ENCODE results near the gene ID4.

Gene ID4

DNA sequence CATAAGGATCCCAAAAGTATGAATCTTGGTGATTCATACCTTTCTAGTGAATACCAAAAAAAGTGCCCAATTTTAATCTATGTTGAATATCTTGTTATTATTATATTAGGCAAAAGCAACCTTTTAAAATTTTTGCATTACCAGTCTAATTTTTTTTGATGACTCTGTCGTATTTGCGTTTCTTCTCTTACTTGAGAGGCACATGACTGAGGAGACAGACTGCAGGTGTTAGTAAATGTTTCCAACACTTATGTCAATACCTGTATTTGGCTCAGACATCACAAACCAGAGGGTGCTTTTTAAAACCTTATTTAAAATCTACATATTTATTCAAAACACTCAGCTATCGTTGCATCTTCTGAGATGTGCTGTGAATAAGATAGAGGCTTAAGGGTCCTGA is 27.1 kb downstream of the ID4 start:
- no peak for DNase-seq

DNA sequence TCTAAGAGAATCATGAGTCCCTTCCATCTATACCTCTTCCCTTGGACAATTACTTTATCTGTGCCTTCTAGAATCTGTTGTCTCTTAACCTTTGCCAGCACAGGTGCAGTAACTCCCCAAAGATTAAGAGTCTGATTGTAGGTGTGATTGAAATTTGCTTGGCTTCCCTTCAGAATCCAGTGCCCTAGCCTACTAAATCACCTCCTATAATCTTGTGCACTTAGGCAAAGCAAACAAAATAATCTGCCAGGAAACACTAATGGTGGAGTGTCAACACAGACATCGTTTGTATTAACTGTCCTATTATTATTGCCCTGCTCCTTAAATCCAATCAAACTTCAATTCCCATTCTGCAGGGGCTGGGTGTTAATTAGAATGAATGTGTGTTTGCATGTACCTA is 28.0 kb downstream of the ID4 start:
- DNase-seq: no peak

DNA sequence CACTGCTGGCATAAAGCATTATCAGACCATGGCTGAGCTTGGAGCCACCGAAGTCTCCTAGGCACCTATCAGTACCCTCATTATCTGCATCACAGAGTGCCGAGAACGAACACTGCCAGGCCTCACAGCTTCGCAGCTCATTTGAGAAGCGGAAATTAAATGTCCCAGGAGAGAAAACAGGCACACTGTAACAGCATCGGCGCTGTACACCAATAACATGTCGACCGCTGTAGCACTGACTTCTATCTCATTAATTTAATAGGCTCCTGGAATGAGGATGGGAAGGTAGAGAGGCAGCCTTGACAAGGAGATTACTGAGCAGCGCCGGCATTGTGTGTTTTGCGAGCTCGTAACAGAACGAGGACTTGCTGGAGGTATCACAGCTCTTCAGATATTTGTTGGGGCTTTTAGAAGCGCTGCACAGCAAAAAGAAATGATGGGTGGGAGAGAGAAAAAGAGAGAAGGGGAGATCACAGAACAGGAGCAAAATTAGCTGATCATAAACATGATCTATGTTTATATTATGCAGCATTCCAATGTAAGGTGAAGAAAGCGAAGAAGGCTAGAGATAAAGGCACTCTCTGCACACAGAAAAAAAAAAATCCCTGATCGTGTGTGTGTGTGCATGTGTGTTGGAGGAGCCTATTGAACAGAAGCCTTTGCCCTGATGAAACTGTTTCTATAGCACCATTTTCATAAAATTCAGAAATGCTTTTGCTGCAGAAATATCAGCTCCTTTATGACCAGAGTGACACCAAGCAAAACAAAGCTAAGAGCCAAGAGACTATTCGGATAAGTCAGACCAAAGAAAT is 29.2 kb downstream of the ID4 start:
- DNase-seq: no peak

DNA sequence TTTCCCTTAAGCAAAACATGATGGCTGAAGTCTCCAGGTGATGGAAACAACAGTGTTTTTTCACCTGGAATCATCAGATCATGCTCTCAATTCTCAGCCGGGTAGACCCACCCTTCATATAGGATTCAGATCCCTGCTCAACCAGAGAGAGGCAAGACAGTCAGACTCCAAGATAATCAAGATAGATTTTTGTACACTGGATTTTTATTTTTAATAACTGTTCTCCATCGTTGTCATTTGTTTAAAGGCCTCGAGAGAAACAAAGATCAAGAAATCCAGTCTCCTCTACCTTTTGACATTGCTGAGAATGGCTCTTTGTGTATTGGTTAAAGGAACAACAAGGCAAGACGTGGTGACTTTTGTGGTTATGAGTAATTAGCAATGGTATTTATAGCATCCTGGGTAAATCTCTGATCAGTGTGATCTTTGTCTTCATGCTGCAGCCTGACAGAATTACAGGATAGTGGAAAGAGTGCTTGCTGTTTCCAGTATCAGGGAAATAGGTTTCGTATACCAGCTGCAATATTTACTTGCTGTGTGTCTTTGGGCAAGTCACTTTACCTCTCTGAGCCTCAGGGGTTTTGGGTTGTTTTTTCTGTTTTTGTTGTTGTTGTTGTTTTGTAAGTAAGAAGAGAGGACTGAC is 29.9 kb downstream of the ID4 start:
- DNase-seq: no peak

DNA sequence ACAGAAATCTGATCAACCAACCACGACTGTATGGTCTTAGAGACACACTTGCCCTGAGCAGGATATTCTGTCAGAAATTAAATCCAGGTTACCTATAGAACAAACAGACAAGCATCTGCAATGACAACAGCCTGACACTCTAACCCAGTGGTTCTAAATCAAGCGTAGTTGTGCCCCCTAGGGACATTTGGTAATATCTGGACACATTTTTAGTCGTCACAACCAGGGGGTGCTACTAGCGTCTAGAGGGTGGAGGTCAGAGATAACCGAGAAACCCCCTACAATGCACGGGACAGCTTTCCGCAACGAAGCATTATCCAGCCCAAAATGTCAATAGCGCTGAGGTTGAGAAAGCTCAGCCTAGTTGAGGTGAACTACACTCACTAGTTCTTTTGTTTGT is 32.3 kb downstream of the ID4 start:
- no peak for DNase-seq

DNA sequence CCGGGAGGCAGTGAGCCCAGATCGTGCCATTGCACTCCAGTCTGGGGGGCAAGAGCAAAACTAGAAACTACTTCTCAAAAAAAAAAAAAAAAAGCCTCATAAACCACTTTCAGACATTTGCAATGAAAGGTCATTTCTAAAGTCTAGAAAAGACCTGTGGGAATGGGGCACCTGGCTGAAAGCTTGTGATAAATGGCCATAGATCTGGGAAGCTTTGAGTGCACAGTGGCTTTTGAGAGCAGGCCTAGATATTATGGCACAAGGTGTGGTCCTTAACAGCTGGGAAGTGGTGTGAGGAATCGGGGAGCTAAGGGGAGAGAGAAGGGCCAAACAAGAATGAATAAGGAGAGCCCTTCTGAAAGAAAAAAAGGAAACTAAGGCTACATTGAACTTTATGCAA is 33.2 kb downstream of the ID4 start:
- DNase-seq: no peak

DNA sequence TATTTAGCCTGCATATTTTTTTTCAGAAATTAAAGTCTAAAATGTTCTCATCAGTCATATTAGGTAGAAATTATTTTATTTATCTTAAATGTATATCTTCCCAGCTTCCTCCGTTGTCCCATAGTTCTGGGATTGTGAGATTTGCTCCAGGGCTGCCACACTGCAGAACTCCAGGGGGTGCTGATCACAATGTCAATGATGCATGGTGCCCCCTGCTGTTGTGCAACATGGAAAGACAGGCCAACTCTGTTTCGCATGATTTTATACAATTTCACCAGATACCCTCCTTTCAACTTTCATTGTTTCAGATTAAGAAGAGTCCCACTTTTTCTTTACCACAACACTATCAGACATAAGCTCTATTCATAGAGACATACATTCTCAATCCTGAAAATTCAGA is 35.9 kb downstream of the ID4 start:
- DNase-seq: no peak

DNA sequence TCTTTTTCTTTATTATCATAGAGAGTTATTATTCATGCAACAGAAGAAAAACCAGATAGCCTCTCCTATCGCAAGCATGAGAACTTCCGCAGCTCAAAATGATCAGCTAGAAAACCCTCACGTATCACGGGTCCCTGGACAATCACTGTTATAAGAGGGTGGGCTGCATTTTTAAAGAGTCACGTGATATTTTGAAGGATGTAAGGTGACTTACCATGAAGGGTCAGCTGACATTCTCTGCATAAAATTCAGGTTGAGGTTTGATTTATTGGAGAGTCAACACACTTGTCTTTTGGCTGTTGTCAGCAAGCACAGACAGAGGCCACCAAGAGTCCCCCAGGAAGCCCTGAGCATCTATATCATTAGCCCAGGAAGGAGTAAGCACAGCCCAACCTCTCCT is 39.5 kb downstream of the ID4 start:
- no peak for DNase-seq

DNA sequence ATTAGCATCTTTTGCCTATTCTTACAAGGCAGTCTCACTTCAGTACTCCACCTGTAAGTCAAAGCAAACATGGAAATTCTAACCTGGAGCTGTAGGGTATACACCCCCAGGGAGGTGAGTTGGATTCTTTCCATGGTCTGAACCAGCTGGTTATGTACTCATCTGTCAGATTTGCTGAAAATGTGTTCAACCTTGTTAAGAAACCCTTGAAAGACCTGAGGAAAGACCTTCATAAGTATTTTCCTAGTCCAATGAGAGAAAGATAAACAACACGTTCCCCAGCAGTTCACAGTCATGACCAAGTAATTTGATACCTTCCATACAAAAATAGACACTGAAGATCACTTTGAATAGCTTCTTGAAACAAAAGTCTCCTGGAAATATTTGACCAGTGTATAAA is 42.5 kb downstream of the ID4 start:
- no peak for DNase-seq

DNA sequence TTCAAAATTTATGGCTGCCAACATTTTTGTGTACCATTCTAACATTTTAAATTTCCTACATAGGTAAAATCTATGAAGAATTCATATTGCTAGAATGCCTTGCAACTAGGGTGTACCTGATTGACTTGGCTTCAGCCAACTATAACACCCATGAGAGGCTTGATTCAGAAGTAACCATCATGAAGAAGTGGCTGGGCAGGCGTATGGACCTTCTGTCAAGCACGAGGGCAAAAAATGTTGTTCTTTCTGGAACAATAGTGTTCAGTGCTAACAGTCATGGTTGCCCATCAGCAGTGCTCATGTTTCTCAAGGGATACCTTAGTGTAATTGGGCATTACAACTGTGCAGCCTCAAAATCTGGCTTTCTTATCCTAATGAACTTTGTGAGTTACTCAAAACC is 42.9 kb downstream of the ID4 start:
- no peak for DNase-seq

DNA sequence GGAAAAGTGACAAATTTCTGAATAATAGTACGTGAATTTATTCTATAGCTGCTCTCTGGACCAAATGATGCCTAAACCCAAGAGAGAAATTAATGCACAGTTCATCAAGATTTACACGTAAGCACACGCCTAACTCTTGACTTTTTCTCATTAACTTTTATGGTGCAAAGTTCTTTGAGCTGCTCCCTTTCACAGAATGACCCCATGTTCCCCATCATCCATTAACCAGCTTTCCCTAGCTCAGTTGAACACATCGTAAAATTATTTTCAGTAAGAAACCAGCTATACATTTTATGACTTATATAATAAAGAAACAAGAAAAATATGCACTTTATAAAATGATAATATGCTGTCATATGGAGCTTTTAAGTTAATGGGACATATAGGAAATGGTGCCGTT is 54.3 kb downstream of the ID4 start:
- DNase-seq: no peak

Measured in central memory CD4-positive, alpha-beta T cell (primary cell).